ENCODE data around the gene CRHR1.

Gene CRHR1

DNA sequence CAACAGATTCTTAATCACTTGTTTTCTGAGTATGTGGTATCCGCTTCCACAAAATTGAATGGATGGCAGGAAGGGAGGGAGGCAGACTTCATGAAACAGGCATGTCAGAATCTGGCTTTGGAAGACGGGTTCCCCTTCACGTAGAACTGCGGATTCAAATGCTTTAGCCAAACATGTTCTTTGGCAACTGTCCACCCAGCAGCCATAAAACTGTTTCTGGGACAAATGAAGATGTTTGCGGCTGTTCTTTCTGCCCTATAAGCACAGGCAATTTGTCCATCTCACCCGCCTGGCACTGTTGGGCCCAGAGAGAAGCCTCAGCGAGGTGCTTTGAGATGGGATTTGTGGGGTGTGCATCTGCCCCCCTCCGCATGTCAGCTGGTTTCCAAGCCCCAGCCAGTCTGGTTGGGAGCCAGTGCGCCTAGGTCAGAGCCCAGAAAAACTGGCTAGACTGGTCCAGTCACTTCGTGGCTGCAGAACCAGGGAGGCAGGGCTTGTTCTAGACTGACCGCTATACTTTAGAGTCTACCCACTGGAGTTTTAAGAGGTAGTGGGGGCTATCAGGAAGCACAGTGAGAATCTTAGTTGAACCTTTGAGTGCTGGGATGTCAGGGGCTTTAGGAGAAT is 6.3 kb downstream of the CRHR1 start:
- TF ChIP-seq, protein P1, sequence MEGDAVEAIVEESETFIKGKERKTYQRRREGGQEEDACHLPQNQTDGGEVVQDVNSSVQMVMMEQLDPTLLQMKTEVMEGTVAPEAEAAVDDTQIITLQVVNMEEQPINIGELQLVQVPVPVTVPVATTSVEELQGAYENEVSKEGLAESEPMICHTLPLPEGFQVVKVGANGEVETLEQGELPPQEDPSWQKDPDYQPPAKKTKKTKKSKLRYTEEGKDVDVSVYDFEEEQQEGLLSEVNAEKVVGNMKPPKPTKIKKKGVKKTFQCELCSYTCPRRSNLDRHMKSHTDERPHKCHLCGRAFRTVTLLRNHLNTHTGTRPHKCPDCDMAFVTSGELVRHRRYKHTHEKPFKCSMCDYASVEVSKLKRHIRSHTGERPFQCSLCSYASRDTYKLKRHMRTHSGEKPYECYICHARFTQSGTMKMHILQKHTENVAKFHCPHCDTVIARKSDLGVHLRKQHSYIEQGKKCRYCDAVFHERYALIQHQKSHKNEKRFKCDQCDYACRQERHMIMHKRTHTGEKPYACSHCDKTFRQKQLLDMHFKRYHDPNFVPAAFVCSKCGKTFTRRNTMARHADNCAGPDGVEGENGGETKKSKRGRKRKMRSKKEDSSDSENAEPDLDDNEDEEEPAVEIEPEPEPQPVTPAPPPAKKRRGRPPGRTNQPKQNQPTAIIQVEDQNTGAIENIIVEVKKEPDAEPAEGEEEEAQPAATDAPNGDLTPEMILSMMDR (IDR thresholded peaks at IDR 0.05; ENCODE audit: low read depth, low read length): no peak
- H3K4me3 ChIP-seq (ENCODE audit: low read depth, low read length): no peak overlapping the region

DNA sequence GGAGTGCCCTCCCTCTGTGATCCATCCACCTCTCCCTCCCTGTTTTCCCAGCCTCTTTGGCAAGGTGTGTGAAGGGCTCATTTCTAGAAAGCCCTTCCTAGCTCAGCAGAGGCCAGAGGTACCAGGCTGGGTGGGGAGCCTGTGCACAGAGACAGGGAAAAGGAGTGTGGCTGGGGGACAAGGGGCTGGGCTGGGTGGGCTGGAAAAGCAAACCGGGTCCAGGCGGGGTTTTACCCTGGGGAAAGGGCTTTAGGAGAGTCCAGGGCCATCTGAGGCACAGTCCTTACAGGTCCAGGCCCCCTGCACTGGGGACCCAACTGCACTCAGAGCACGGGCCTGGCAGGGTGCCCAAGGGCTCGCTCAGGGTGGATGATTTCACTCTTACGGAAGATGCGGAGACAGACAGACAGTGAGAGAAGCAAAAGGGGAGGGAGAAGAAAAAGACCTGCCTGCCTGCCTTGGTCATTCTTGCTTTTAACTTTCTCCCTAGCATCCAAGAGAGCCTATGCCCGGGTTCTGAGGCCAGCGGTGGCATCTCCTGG is 7.0 kb downstream of the CRHR1 start:
- H3K4me3 ChIP-seq (ENCODE audit: low read depth, low read length): no peak overlapping the region

DNA sequence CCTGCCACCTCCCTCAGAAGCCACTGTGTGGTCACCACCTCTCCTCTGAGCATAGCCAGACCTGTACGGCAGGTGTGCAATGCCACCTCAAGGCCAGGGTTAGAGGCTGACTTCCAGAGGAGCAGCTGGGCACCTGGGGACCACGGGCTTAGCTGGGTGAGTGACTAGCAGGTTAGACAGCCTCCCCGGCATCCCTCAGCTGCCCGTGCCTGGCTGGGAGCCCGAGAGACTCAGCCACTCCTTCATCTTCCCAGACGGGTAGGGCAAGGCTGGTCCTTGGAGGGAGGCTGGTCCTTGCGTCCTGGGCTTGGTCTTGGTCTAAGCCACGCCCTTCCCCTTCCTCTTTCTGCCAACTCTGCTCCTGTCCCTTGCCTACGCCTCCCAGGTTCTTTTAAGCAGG is 7.8 kb downstream of the CRHR1 start:
- TF ChIP-seq, protein P1 (IDR thresholded peaks at IDR 0.05; ENCODE audit: low read depth, low read length): no peak
- no peak overlapping the region for H3K4me3 ChIP-seq (ENCODE audit: low read depth, low read length)

More for the DNA sequence above, 7.0 kb downstream of the CRHR1 start:
- TF ChIP-seq, protein P1 (IDR thresholded peaks at IDR 0.05; ENCODE audit: low read depth, low read length): no peak

DNA sequence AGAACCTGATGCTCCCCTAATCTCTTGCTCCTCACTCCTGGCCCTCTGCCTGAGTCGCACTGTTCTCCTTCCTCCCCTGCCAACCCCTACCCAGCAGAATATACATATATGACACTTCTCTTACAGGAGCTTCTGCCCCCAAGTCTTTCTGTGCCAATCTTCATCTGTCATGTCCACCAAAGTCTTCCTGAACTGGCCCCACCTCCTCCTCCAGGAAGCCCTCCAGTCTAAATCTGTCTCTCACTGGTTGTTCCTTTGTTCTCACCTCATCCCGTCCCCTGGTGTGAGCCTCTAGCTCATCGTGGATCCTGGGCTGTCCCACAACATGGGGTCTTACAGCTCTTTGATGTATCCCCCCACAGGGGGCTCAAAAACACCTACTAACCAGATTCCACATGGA is 8.3 kb downstream of the CRHR1 start:
- H3K4me3 ChIP-seq (ENCODE audit: low read depth, low read length): no peak overlapping the region
- TF ChIP-seq, protein P1 (IDR thresholded peaks at IDR 0.05; ENCODE audit: low read depth, low read length): no peak

DNA sequence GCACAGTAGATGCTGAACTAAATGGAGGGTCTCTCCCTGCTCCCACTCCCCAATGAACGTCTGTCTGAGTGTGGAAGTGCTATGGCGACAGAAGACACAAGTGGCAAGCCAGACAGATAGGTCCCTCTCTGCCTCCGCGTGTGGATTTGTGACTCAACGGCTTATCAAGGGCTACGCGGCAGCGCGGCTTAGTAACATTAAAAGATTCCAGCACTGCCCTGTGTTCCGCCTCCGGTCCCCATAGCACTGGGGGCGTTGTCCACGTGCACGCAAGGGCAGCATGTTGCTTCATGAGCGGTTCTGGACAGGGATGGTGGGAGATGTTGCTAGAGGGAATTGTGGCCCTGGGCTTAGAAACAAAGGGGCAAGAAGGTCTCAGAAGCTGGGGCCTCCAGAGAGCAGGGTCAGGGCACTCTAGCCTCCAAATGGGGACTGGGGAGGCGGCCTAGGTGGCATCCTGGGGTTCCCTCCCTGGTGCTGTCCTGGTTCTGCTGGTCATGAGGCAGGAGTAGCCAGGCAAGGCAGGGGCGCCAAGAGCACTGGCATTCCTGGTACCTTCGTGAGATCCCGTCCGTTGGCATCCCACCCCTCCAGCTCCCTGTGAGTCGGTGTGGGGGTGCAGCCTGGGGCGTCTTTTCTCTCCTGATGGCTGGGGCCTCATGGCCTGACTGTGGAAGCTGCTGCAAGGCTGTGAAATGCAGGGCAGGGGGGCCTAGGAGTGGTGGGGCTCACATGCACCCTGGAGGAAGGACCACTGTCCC is 9.1 kb downstream of the CRHR1 start:
- no peak overlapping the region for H3K4me3 ChIP-seq (ENCODE audit: low read depth, low read length)
- TF ChIP-seq, protein P1 (IDR thresholded peaks at IDR 0.05; ENCODE audit: low read depth, low read length): no peak

DNA sequence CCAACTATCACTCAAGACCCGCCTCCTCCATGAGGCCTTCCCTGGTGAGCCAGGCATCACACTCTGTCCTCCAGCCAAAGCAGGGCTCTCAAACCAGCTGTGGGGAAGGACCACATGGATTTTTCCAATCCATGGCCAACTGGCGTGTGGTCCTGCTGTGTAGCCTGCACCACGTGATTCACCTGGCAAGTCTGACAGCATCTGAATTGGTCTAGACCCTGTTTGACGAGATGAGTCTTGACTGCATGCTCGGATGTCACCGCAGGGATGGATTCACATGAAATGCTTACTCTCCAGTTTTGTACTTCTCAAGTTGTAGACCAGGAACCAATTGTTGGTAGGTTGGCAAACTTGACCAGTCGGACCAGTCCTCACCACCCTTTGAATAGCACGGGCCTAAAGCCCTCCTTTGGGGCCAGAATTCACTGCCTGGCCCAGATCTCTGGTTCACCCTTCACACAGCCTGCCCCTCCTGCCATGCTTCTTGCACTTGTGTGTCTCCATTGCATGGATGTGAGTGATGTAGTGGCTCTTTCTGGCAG is 9.9 kb downstream of the CRHR1 start:
- H3K4me3 ChIP-seq (ENCODE audit: low read depth, low read length): no peak overlapping the region
- TF ChIP-seq, protein P1 (IDR thresholded peaks at IDR 0.05; ENCODE audit: low read depth, low read length): no peak

DNA sequence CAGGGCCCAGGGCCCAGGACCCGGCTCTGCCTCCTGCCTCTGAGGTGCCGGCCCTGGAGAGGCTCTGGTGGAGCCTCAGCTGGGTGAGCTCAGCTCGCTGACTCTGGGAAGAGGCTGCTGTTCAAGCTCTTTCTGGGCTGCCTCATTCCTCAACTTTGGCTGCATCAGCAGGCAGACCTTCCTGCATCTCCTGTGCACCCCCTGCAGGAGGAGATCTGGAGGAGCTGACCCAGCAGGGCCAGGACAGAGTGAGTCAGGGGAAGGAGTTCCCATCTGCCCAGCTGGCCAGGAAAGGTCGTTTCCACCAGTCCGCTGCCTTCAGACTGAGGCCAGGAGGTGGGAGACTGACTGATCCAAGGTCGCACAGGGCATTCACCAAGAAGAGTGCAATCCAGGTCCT is 10.7 kb downstream of the CRHR1 start:
- TF ChIP-seq, protein P1 (IDR thresholded peaks at IDR 0.05; ENCODE audit: low read depth, low read length): no peak
- no peak overlapping the region for H3K4me3 ChIP-seq (ENCODE audit: low read depth, low read length)

All from WI38 (cell line).